B cell (primary cell): Measurements from ENCODE around the gene CCDC9B. TPM values are rescaled to one million over a fixed set of nuclear protein-coding genes. Genes with fewer than 3 reads are reported as not detected.
A peak's percentile ranks its signal among the peaks of the same experiment; 100 is the strongest.

Experiments
- ATAC-seq: fragments of 200-7000 bp; cut with Tn5 transposase; one replicate; pipeline ENCODE4 v1.10.0; 2021; ENCODE audit warnings: low read depth, mild to moderate bottlenecking, moderate number of reproducible peaks, moderate library complexity
- CTCF ChIA-PET: fragments of 350-600 bp; sonication (Branson Sonifier 250); formaldehyde crosslinking; loops from one replicate; lab custom pipeline; 2021; ENCODE audit warnings: antibody characterized with exemption, inconsistent platforms; lab: Charles Lee
- POLR2A ChIA-PET: fragments of 350-600 bp; sonication (Branson Sonifier 250); formaldehyde crosslinking; loops from one replicate; lab custom pipeline; 2021; ENCODE audit warnings: antibody characterized with exemption; lab: Charles Lee
- DNase-seq: peaks from one replicate; pipeline ENCODE4 v3.0.0; 2013
- H2AFZ ChIP-seq: 2 replicates; pipeline ENCODE4 v1.6.1; 2012; ENCODE audit warnings: mild to moderate bottlenecking, low read depth, low read length; ENCODE audit not compliant: insufficient read depth, poor library complexity, severe bottlenecking
- H3K27ac ChIP-seq, 2 donors: 1 replicate in 1 of 2; 2 replicates in 1 of 2; pipeline ENCODE4 v1.5.1; 2012 to 2013; ENCODE audit warnings: low read length in 2 of 2, mild to moderate bottlenecking in 2 of 2, moderate library complexity in 1 of 2
- H3K27me3 ChIP-seq, 4 experiments: fragments of 200-600 bp in 1 of 4; sonication (generic) in 1 of 4; replicated peaks in 1 of 4; 1 replicate in 2 of 4; 2 replicates in 2 of 4; pipeline versions ENCODE4 v1.6.1 to v1.7.0; 2013 to 2016; ENCODE audit warnings: low read length in 3 of 4, mild to moderate bottlenecking in 2 of 4, mixed read lengths in 1 of 4, moderate library complexity in 1 of 4; ENCODE audit not compliant: insufficient read depth in 4 of 4, control insufficient read depth in 3 of 4; ENCODE audit errors: control extremely low read depth in 1 of 4
- H3K36me3 ChIP-seq, 2 experiments: replicated peaks in 1 of 2; 1 replicate in 1 of 2; 2 replicates in 1 of 2; pipeline versions ENCODE4 v1.6.1 to v1.7.1; 2013; ENCODE audit warnings: low read length in 1 of 2; ENCODE audit not compliant: insufficient read depth in 2 of 2, control insufficient read depth in 1 of 2; ENCODE audit errors: control extremely low read depth in 1 of 2, extremely low read depth in 1 of 2
- H3K4me1 ChIP-seq, 2 donors: fragments of 200-600 bp in 1 of 2; sonication (generic) in 1 of 2; 1 replicate in 1 of 2; 2 replicates in 1 of 2; pipeline versions ENCODE4 v1.5.1 to v1.6.1; 2013 to 2017; ENCODE audit warnings: low read length in 2 of 2; ENCODE audit not compliant: control insufficient read depth in 2 of 2, insufficient read depth in 2 of 2
- H3K4me2 ChIP-seq: replicated peaks from 2 replicates; pipeline ENCODE3; 2012; ENCODE audit warnings: mild to moderate bottlenecking, low read depth, low read length; ENCODE audit not compliant: poor library complexity, severe bottlenecking
- H3K4me3 ChIP-seq, 5 experiments: fragments of 200-600 bp in 1 of 5; sonication (generic) in 1 of 5; 1 replicate in 3 of 5; 2 replicates in 2 of 5; pipeline versions ENCODE4 v1.5.1 to v1.7.0; 2011 to 2016; ENCODE audit warnings: low read length in 4 of 5, mild to moderate bottlenecking in 4 of 5, low read depth in 2 of 5, control low read depth in 1 of 5, moderate library complexity in 1 of 5; ENCODE audit not compliant: insufficient read depth in 1 of 5; ENCODE audit errors: control extremely low read depth in 1 of 5, extremely low read depth in 1 of 5
- H3K79me2 ChIP-seq: fragments of 200-600 bp; sonication (generic); one replicate; pipeline ENCODE4 v1.6.0; 2016; ENCODE audit warnings: low read length; ENCODE audit not compliant: control insufficient read depth, insufficient read depth
- H3K9ac ChIP-seq: fragments of 200-600 bp; sonication (generic); 2 replicates; pipeline ENCODE4 v1.6.1; 2017; ENCODE audit warnings: mild to moderate bottlenecking, low read length, moderate library complexity
- H3K9me3 ChIP-seq, 3 donors: one replicate each; pipeline versions ENCODE4 v1.6.1 to v1.7.1; 2013; ENCODE audit warnings: low read length in 2 of 3; ENCODE audit not compliant: control insufficient read depth in 2 of 3, insufficient read depth in 1 of 3; ENCODE audit errors: control extremely low read depth in 1 of 3
- H4K20me1 ChIP-seq: 2 replicates; pipeline ENCODE4 v1.6.0; 2012; ENCODE audit warnings: mild to moderate bottlenecking, low read length; ENCODE audit not compliant: insufficient read depth, control insufficient read depth, poor library complexity, severe bottlenecking
- H3K27ac Mint-ChIP-seq: one replicate; pipeline ENCODE4 v1.8.0; 2021; ENCODE audit warnings: mixed read lengths
- H3K27me3 Mint-ChIP-seq: one replicate; pipeline ENCODE4 v1.8.0; 2021; ENCODE audit warnings: mixed read lengths
- H3K4me1 Mint-ChIP-seq: one replicate; pipeline ENCODE4 v1.8.0; 2021; ENCODE audit warnings: mixed read lengths
- H3K4me3 Mint-ChIP-seq: one replicate; pipeline ENCODE4 v1.8.0; 2021; ENCODE audit warnings: mixed read lengths
- H3K9me3 Mint-ChIP-seq: one replicate; pipeline ENCODE4 v1.8.0; 2022; ENCODE audit warnings: mixed read lengths; ENCODE audit not compliant: insufficient read depth
- CTCF ChIP-seq: fragments of 200-600 bp; IDR thresholded peaks from one replicate; pipeline ENCODE4 v1.8.0; 2022; ENCODE audit warnings: antibody characterized with exemption, mild to moderate bottlenecking
- EZH2 ChIP-seq: IDR thresholded peaks from 2 replicates; pipeline ENCODE4 v1.6.1; 2012; ENCODE audit warnings: borderline replicate concordance, low read depth, mild to moderate bottlenecking, moderate library complexity, low read length; ENCODE audit not compliant: insufficient read depth, poor library complexity, severe bottlenecking
- WGBS: methylation state at CpG from one replicate; pipeline ENCODE4 v1.1.5; 2013; ENCODE audit warnings: missing lambda C conversion rate; ENCODE audit not compliant: insufficient coverage; 5-methylcytosine and 5-hydroxymethylcytosine counted together
- intact Hi-C: fragments of 100-400 bp; cut with micrococcal nuclease; formaldehyde crosslinking; loops from one replicate; pipeline ENCODE4 v1.10.0; 2022
- polyA plus RNA-seq: library from polyadenylated mRNA; depleted of rRNA; stranded (reverse); fragments of >200 nt; gene quantifications from 2 replicates; pipeline ENCODE4 v1.2.3, GENCODE V29; 2012
- total RNA-seq, 2 donors: library from RNA; stranded (reverse); fragments of 120-200 nt in 1 of 2; gene quantifications; 1 replicate in 1 of 2; 2 replicates in 1 of 2; pipeline versions ENCODE4 v1.2.3 to v1.2.4, GENCODE V29; 2013 to 2022

Gene CCDC9B
- total and polyA plus RNA-seq, 2 donors (not counting 1 experiment from before 2014, with no cell fraction given): 1.6 to 2.4 TPM

- peak; percentile 37 for DNase-seq
- intact Hi-C loops: loop anchor here (1.0 kb wide), 2 partner anchors 16 to 31 kb away; partner anchors contain the start of gene INAFM2
- peaks cover 0 to 27% of the 10 kb centered on the region in 2 experiments for H3K36me3 ChIP-seq
- no peak for TF ChIP-seq CTCF
- no peak for TF ChIP-seq EZH2
- peak overlapping the region; percentile 92 for H3K9ac ChIP-seq
- H3K27me3 ChIP-seq: no peaks in the 10 kb centered on the region
- peak overlapping the region; percentile 81 to 98 (median 90) for H3K4me3 ChIP-seq
- POLR2A ChIA-PET: interaction anchor here (0.6 to 2.9 kb wide), 9 partner anchors 14 to 729 kb away, joined by 3 to 14 read pairs (median 5); partner anchors contain the start of genes BAHD1 and INAFM2
- H3K9me3 Mint-ChIP-seq: no peaks in the 10 kb centered on the region
- H3K27ac Mint-ChIP-seq: peak overlapping the region; percentile 99
- WGBS: 18% methylated on average over 5 of the region's 7 CpGs
- H3K27me3 Mint-ChIP-seq: no peaks in the 10 kb centered on the region
- H3K4me1 ChIP-seq: peaks cover 25 to 36% of the 10 kb centered on the region in 2 donors
- H3K4me3 Mint-ChIP-seq: peak overlapping the region; percentile 98
- H3K4me1 Mint-ChIP-seq: peaks cover 48% of the 10 kb centered on the region
- peaks cover 24% of the 10 kb centered on the region for H3K79me2 ChIP-seq
- no peaks in the 10 kb centered on the region for H4K20me1 ChIP-seq
- peak overlapping the region; percentile 23 to 59 for H3K27ac ChIP-seq
- H2AFZ ChIP-seq: peak overlapping the region; percentile 92
- no peaks in the 10 kb centered on the region for H3K9me3 ChIP-seq
- CTCF ChIA-PET: interaction anchor here (0.7 to 14.9 kb wide), 14 partner anchors 9 to 621 kb away, joined by 3 to 227 read pairs (median 8); partner anchors contain the start of genes ANKRD63, CCDC9B and INAFM2
- ATAC-seq: no peak
- peak overlapping the region; percentile 92 for H3K4me2 ChIP-seq
These were observed 33.8 kb downstream of the CCDC9B start for GRCh38 chr15:40306908-40307307.

GRCh38 chr15:40306371-40306770 is 34.4 kb downstream of the CCDC9B start:
- intact Hi-C loops: no loop called here
- 42% methylated on average over 5 of the region's 5 CpGs for WGBS
- no peaks in the 10 kb centered on the region for H3K9me3 Mint-ChIP-seq
- ATAC-seq (no peak), DNase-seq (no peak)
- H3K27me3 ChIP-seq: no peaks in the 10 kb centered on the region
- H4K20me1 ChIP-seq: no peaks in the 10 kb centered on the region
- TF ChIP-seq CTCF: no peak
- H3K4me2 ChIP-seq: peak overlapping the region; percentile 92
- peak overlapping the region in 1 of 2 donors; percentile 59 for H3K27ac ChIP-seq
- H2AFZ ChIP-seq: peak overlapping the region; percentile 92
- peak overlapping the region; percentile 98 for H3K4me3 Mint-ChIP-seq
- peak overlapping the region; percentile 99 for H3K27ac Mint-ChIP-seq
- H3K9me3 ChIP-seq: no peaks in the 10 kb centered on the region
- H3K4me1 ChIP-seq: peaks cover 25 to 36% of the 10 kb centered on the region in 2 donors
- no peaks in the 10 kb centered on the region for H3K27me3 Mint-ChIP-seq
- H3K4me3 ChIP-seq: peak overlapping the region; percentile 81 to 98 (median 90)
- ChIA-PET CTCF (interaction anchor here (1.0 to 14.9 kb wide), 9 partner anchors 10 to 89 kb away, joined by 3 to 227 read pairs (median 23); partner anchors contain the start of genes ANKRD63, CCDC9B and INAFM2), POLR2A (interaction anchor here (2.9 kb wide), 1 partner anchor 17 kb away, joined by 14 read pairs; the partner anchor contains the start of gene INAFM2)
- H3K9ac ChIP-seq: peak overlapping the region; percentile 92
- H3K36me3 ChIP-seq: peaks cover 0 to 33% of the 10 kb centered on the region in 2 experiments
- peaks cover 24% of the 10 kb centered on the region for H3K79me2 ChIP-seq
- peaks cover 48% of the 10 kb centered on the region for H3K4me1 Mint-ChIP-seq
